GM12874 (cell line): ENCODE measurements around the gene HPD.

Experiments used
- CTCF ChIP-seq: IDR thresholded peaks from 2 replicates; pipeline ENCODE4 v1.5.1; 2011; ENCODE audit warnings: low read depth, mild to moderate bottlenecking, control low read depth, low read length, moderate library complexity; ENCODE audit not compliant: insufficient read depth

The HPD gene

GRCh38 chr12:121873216-121873569 is 14.5 kb upstream of the HPD start:
- no peak for TF ChIP-seq CTCF

- TF ChIP-seq CTCF: no peak
These were observed 14.0 kb upstream of the HPD start for GRCh38 chr12:121872546-121873215.

GRCh38 chr12:121871467-121871866 is 12.8 kb upstream of the HPD start:
- TF ChIP-seq CTCF: no peak

GRCh38 chr12:121866331-121866730 is 7.7 kb upstream of the HPD start:
- TF ChIP-seq CTCF: no peak

GRCh38 chr12:121861636-121862254 is 3.1 kb upstream of the HPD start:
- no peak for TF ChIP-seq CTCF

- TF ChIP-seq CTCF: no peak
These were observed 1.6 kb upstream of the HPD start for GRCh38 chr12:121860257-121860656.

GRCh38 chr12:121858318-121858661 is 369 bp downstream of the HPD start:
- no peak for TF ChIP-seq CTCF
